DMS 273 (cell line): ENCODE measurements around the gene GRM3.

Experiments
- DNase-seq: peaks from one replicate; lab custom pipeline; 2025; ENCODE audit not compliant: unreplicated experiment; lab: John Stamatoyannopoulos, UW

GRM3 gene

GRCh38 chr7:86889501-86889900, 245.8 kb downstream of the GRM3 start:
- DNase-seq: no peak

GRCh38 chr7:86898171-86898570, 254.5 kb downstream of the GRM3 start:
- no peak for DNase-seq

GRCh38 chr7:86900886-86901285, 257.2 kb downstream of the GRM3 start:
- DNase-seq: no peak

- DNase-seq: peak; percentile 50
Observed at GRCh38 chr7:86904949-86905834, 261.5 kb downstream of the GRM3 start.

GRCh38 chr7:86908948-86909347, 265.2 kb downstream of the GRM3 start:
- peak; percentile 13 for DNase-seq

- peak; percentile 58 for DNase-seq
Observed at GRCh38 chr7:86911659-86912058, 267.9 kb downstream of the GRM3 start.

- DNase-seq: no peak
Observed at GRCh38 chr7:86913709-86914108, 270.0 kb downstream of the GRM3 start.
